ENCODE results near the gene MAG.

DNA sequence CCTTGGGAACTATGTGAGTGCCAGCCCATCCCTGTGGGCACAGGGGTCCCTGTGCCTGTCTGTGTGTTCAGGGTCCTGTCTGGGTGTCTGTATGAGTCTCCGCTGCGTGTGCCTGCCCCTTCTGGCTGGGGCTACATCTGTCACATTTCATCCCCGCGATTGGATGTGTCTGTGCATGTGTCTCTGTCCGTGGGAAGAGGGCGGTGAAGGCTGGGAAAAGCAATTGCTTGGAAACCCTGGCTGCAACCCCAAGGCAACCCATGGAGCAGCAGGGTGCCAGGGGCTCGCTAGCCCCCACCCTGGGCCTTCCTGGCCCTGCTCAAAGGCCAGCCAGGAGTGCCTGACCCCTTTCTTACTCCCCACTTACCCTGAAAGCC lies 1.4 kb downstream of the MAG start:
- TF ChIP-seq, protein P1, sequence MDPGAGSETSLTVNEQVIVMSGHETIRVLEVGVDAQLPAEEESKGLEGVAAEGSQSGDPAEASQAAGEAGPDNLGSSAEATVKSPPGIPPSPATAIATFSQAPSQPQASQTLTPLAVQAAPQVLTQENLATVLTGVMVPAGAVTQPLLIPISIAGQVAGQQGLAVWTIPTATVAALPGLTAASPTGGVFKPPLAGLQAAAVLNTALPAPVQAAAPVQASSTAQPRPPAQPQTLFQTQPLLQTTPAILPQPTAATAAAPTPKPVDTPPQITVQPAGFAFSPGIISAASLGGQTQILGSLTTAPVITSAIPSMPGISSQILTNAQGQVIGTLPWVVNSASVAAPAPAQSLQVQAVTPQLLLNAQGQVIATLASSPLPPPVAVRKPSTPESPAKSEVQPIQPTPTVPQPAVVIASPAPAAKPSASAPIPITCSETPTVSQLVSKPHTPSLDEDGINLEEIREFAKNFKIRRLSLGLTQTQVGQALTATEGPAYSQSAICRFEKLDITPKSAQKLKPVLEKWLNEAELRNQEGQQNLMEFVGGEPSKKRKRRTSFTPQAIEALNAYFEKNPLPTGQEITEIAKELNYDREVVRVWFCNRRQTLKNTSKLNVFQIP (CRISPR knock-in tag; IDR thresholded peaks at IDR 0.05; ENCODE audit: borderline replicate concordance, low read depth): no peak
- TF ChIP-seq ZFP30 (CRISPR knock-in tag; IDR thresholded peaks at IDR 0.05) (no peak), ARNTL (CRISPR knock-in tag; IDR thresholded peaks at IDR 0.05; ENCODE audit: borderline replicate concordance, low read depth) (no peak)

Measured in SK-N-SH treated with all-trans-retinoic acid at 6 μM for 48 hours (cell line).